Measurements from ENCODE around the gene HHAT.

- TF ChIP-seq POLR2A (IDR thresholded peaks at IDR 0.05) (no peak), CTCF (IDR thresholded peaks at IDR 0.05) (no peak)
Observed at GRCh38 chr1:210381934-210382333, 53.2 kb downstream of the HHAT start.

Data from testis (tissue), 2 donors.